Gastroesophageal sphincter (tissue), 4 donors: Measurements from ENCODE around the gene CCSER1. TPM values are rescaled to one million over a fixed set of nuclear protein-coding genes. Genes with fewer than 3 reads are reported as not detected.

Source experiments
- ATAC-seq: fragments of 150-250 bp; one replicate; pipeline ENCODE4 v1.9.1; 2016; ENCODE audit warnings: mild to moderate bottlenecking, moderate library complexity
- H3K27ac ChIP-seq, 4 donors: fragments of 200-600 bp; sonication (generic) in 3 of 4; 1 replicate in 3 of 4; 2 replicates in 1 of 4; pipeline ENCODE4 v1.5.1; 2016 to 2019
- H3K27me3 ChIP-seq: fragments of 200-600 bp; sonication (generic); one replicate; pipeline ENCODE4 v1.5.1; 2019
- H3K36me3 ChIP-seq, 2 donors: fragments of 200-600 bp; sonication (generic); one replicate each; pipeline ENCODE4 v1.5.1; 2019; ENCODE audit warnings: control low read depth in 1 of 2
- H3K4me1 ChIP-seq, 3 donors: fragments of 200-600 bp; sonication (generic); 1 replicate in 2 of 3; 2 replicates in 1 of 3; pipeline ENCODE4 v1.5.1; 2016 to 2019; ENCODE audit warnings: control low read depth in 2 of 3
- H3K4me3 ChIP-seq, 2 donors: fragments of 200-600 bp; sonication (generic); one replicate each; pipeline ENCODE4 v1.5.1; 2019; ENCODE audit warnings: mild to moderate bottlenecking in 1 of 2, moderate library complexity in 1 of 2
- H3K9me3 ChIP-seq, 3 donors: fragments of 200-600 bp; sonication (generic); one replicate each; pipeline ENCODE4 v1.5.1; 2017 to 2019; ENCODE audit warnings: control low read depth in 2 of 3
- EP300 ChIP-seq: sonication (generic); formaldehyde crosslinking; IDR thresholded peaks from one replicate; pipeline ENCODE4 v1.6.1; 2017; ENCODE audit warnings: antibody characterized with exemption, mild to moderate bottlenecking
- POLR2A ChIP-seq, 2 donors: fragments of 450-650 bp; IDR thresholded peaks; one replicate each; pipeline ENCODE4 v1.6.1; 2017; ENCODE audit warnings: antibody characterized with exemption in 2 of 2, mild to moderate bottlenecking in 2 of 2, moderate library complexity in 1 of 2
- POLR2AphosphoS5 ChIP-seq: sonication (generic); formaldehyde crosslinking; IDR thresholded peaks from one replicate; pipeline ENCODE4 v1.6.1; 2017; ENCODE audit warnings: antibody characterized with exemption
- WGBS, 2 donors: methylation state at CpG; one replicate each; pipeline ENCODE4 v1.1.5; 2018; ENCODE audit warnings: low coverage in 1 of 2; 5-methylcytosine and 5-hydroxymethylcytosine counted together
- total RNA-seq, 4 donors: library from RNA; depleted of rRNA; stranded (reverse); fragments of >200 nt; gene quantifications; one replicate each; pipeline ENCODE4 v1.1.0, GENCODE V29; 2016
- TF ChIP-seq, protein P1 (sequence below), 4 experiments: fragments of 200-600 bp in 2 of 4; fragments of 450-650 bp in 2 of 4; sonication (generic) in 1 of 4; IDR thresholded peaks; one replicate each; pipeline ENCODE4 v1.5.1; 2017 to 2019; ENCODE audit warnings: antibody characterized with exemption in 4 of 4, mild to moderate bottlenecking in 2 of 4, moderate library complexity in 2 of 4

Gene CCSER1
- total RNA-seq, 4 donors from 2014 or later = 2.4 to 9.3 (median 4.6) TPM

GRCh38 chr4:91032725-91033445, 905.7 kb downstream of the CCSER1 start:
- no peak for ATAC-seq
- WGBS, 2 donors = 64 to 65% methylated on average over 4 of the region's 4 CpGs
- H3K4me3 ChIP-seq = no peak overlapping the region
- H3K4me1 ChIP-seq = no peaks in the 10 kb centered on the region
- TF ChIP-seq POLR2A (IDR thresholded peaks at IDR 0.05) (no peak), EP300 (no peak), POLR2AphosphoS5 (no peak)
- TF ChIP-seq, protein P1, sequence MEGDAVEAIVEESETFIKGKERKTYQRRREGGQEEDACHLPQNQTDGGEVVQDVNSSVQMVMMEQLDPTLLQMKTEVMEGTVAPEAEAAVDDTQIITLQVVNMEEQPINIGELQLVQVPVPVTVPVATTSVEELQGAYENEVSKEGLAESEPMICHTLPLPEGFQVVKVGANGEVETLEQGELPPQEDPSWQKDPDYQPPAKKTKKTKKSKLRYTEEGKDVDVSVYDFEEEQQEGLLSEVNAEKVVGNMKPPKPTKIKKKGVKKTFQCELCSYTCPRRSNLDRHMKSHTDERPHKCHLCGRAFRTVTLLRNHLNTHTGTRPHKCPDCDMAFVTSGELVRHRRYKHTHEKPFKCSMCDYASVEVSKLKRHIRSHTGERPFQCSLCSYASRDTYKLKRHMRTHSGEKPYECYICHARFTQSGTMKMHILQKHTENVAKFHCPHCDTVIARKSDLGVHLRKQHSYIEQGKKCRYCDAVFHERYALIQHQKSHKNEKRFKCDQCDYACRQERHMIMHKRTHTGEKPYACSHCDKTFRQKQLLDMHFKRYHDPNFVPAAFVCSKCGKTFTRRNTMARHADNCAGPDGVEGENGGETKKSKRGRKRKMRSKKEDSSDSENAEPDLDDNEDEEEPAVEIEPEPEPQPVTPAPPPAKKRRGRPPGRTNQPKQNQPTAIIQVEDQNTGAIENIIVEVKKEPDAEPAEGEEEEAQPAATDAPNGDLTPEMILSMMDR (IDR thresholded peaks at IDR 0.05) = no peak
- H3K9me3 ChIP-seq = no peaks in the 10 kb centered on the region
- H3K36me3 ChIP-seq = no peaks in the 10 kb centered on the region
- H3K27ac ChIP-seq = no peak overlapping the region
- H3K27me3 ChIP-seq = no peaks in the 10 kb centered on the region

DNA sequence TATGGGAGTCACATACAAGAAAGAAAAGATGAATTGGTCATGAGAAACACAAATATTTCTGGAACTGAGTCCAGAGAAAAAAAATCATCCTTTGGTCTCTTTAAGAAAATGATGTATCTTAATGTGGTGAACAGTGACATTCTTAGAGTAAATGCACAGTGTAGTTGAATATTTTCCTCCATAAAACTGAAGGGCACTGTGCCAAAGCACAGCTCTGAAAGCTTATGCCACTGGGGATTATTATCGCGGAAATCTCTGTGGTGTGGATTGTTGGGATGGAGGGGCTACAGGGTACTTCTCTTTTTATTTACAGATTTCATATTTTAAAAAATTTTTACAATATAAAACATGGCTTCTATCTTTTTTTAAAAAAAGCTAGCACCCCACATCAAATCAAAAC, 908.1 kb downstream of the CCSER1 start:
- H3K9me3 ChIP-seq = no peaks in the 10 kb centered on the region
- TF ChIP-seq, protein P1 (IDR thresholded peaks at IDR 0.05) = no peak
- no peak for TF ChIP-seq POLR2AphosphoS5
- TF ChIP-seq EP300 = no peak
- TF ChIP-seq POLR2A (IDR thresholded peaks at IDR 0.05) = no peak
- H3K27ac ChIP-seq = no peak overlapping the region
- ATAC-seq = no peak
- H3K36me3 ChIP-seq = no peaks in the 10 kb centered on the region
- H3K4me3 ChIP-seq = no peak overlapping the region
- H3K4me1 ChIP-seq = no peaks in the 10 kb centered on the region
- H3K27me3 ChIP-seq = no peaks in the 10 kb centered on the region
- 41 to 57% methylated on average over 2 of the region's 2 CpGs for WGBS, 2 donors

DNA sequence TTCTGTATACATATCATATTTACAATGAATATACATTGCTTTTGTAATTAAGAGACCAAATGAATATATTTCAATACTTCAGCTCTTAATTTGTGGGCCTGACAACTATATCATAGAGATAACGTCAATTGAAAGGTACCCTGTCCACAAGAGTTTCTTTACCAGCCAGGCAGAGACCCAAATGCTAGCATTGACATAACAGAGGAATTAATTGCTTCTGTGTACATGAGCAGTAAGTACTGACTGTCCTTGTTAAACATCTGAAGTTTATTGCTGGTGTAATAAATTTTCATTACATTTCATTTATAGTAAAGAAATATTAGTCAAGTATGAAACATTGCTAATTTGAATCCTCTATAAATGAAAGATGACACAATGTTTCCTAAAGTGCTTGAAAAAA, 910.8 kb downstream of the CCSER1 start:
- no peak for ATAC-seq
- no peaks in the 10 kb centered on the region for H3K36me3 ChIP-seq
- no peaks in the 10 kb centered on the region for H3K4me1 ChIP-seq
- no peaks in the 10 kb centered on the region for H3K9me3 ChIP-seq
- TF ChIP-seq, protein P1 (IDR thresholded peaks at IDR 0.05) = no peak
- no peak for TF ChIP-seq EP300
- no peak overlapping the region for H3K4me3 ChIP-seq
- no peaks in the 10 kb centered on the region for H3K27me3 ChIP-seq
- no peak overlapping the region for H3K27ac ChIP-seq
- 76 to 80% methylated on average over 1 of the region's 1 CpG for WGBS, 2 donors

GRCh38 chr4:91057871-91058270, 930.7 kb downstream of the CCSER1 start:
- no peak overlapping the region for H3K27ac ChIP-seq
- no peak for ATAC-seq

DNA sequence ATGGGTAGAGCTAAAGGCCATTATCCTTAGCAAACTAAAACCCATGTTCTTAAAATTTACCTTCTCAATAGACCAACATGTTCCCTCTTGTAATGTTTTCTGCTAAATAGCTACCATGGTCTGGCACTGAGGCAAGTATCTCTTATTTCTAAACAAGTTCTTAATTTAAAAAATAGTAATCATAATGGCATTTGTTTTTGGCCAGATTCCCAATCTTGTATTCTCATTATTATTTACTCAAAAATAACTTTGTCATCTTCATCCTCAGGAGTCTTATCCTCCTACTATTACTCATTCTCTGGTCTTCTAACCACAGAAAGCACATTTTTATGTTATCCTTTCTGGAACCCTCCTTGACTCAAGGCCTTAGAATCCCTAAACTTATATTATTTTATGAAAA, 931.2 kb downstream of the CCSER1 start:
- ATAC-seq = no peak
- H3K36me3 ChIP-seq = no peaks in the 10 kb centered on the region

More at GRCh38 chr4:91057871-91058270, 930.7 kb downstream of the CCSER1 start:
- no peaks in the 10 kb centered on the region for H3K4me1 ChIP-seq
- no peaks in the 10 kb centered on the region for H3K9me3 ChIP-seq
- H3K27me3 ChIP-seq = no peaks in the 10 kb centered on the region
- no peak overlapping the region for H3K4me3 ChIP-seq
- TF ChIP-seq POLR2AphosphoS5 = no peak
- H3K36me3 ChIP-seq = no peaks in the 10 kb centered on the region

More for the DNA sequence above, 931.2 kb downstream of the CCSER1 start:
- Histone ChIP-seq H3K27ac (no peak overlapping the region), H3K4me1 (no peaks in the 10 kb centered on the region), H3K27me3 (no peaks in the 10 kb centered on the region), H3K4me3 (no peak overlapping the region), H3K9me3 (no peaks in the 10 kb centered on the region)
- no peak for TF ChIP-seq POLR2A (IDR thresholded peaks at IDR 0.05)
- no peak for TF ChIP-seq POLR2AphosphoS5
- no peak for TF ChIP-seq EP300
- TF ChIP-seq, protein P1 (IDR thresholded peaks at IDR 0.05) = no peak
